Astrocyte (in vitro differentiated cells and primary cell): ENCODE results near the gene RBM42.

Source experiments
- CTCF ChIP-seq: IDR thresholded peaks from 2 replicates; pipeline ENCODE4 v1.5.1; 2011; ENCODE audit warnings: low read depth, mild to moderate bottlenecking, inconsistent platforms, low read length, moderate library complexity; ENCODE audit not compliant: insufficient read depth
- EZH2 ChIP-seq: IDR thresholded peaks from 2 replicates; pipeline ENCODE4 v1.6.1; 2012; ENCODE audit warnings: mild to moderate bottlenecking, low read length, inconsistent platforms; ENCODE audit not compliant: insufficient read depth

DNA sequence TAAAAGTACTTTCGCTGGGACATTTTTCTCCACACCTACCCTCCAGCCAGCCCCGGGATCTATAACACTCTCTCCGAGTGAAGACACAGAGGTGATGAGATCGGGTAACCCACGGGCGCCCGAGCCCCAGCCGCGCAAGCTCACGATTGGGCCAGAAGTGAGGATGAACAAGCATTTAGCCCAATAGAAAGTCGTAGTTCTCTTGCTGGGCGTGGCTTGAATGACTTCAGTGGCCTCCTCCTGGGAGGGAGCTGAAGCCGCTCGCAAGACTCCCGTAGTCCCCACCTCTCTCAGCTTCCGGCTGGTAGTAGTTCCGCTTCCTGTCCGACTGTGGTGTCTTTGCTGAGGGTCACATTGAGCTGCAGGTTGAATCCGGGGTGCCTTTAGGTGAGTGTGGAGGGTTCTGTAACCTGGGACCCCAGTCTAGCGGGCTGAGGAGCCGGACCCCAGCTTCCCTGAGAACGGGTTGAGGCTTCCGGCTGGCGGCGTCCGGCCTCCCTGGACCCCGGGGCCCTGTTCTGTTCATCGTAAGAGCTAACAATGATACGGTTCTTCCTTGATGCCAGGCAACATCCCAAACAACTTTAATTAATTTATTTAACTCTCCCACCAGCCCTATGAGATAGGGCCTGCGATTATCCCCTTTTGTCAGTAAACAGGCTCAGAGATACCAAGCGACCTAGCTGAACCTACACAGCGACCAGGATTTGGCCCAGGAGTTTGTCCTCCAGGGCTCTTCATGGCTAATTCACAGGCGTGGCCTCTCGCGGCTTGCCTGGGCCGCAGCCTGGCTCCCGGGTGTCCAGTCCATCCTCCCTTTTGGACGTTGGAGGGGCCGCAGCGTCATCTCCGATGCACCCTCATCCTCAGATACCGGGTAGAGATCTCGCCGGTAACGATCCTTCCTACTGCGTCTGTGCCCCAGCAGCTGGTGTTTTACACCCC, 19.5 kb downstream of the RBM42 start, which contains the start of gene COX6B1:
- TF ChIP-seq CTCF (no peak), EZH2 (no peak)
